HL-60/S4 treated with phorbol 12-myristate 13-acetate at 8.2 ng/mL for 4 days and 3 days (cell line): ENCODE results near the gene ACTMAP.
"Not testable (repeated sequence)": the region's sequence is repeated elsewhere in the genome, so short reads cannot be mapped to it uniquely, and the experiment has no call there.

Source experiments
- in situ Hi-C: fragments of 300-500 bp; cut with MboI; formaldehyde crosslinking; loops from 2 replicates; pipeline ENCODE4 v1.15.0; 2022; ENCODE audit warnings: low sequenced_read_pairs

ACTMAP gene

GRCh38 chr19:40744554-40745401, 5.5 kb downstream of the ACTMAP start:
- in situ Hi-C loops, result no loop called here

DNA sequence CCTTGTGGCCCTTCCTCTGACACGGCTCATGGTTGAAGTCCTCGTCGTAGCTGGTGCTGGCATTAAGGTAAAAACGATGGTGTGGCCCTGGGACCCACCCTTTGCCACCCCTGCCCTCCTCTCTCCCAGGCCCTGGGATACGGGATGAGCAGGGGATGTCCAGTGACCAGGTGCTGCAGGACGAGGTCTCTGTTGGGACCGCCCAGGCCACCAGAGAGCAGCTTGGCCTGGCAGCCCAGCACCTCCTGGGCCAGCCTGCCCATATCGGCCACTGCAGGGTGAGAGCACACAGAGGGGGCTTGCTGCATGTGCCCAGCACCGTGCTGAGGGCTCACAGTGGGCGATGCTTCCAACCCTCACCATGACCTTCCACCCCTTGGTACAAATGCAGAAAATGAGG, 6.4 kb downstream of the ACTMAP start:
- in situ Hi-C loops, result no loop called here

DNA sequence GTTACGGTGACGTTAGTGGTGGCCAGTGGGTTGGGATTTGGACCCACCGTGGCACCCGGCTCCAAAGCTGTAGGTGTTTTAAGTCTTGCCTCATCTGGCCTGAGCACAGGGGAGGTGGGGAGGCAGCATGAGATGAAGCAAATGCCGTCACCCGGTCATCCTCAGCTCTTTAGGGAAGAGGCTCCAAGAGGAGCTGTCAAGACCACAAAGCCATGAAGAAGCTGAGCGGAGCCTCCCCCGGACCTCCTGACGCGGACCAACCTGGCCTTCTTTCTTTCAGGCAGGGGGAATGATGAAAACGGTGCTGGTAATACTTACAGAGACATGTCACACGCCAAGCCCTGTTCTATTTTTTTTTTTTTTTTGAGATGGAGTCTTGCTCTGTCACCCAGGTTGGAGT, 7.4 kb downstream of the ACTMAP start:
- in situ Hi-C loops, result no loop called here

DNA sequence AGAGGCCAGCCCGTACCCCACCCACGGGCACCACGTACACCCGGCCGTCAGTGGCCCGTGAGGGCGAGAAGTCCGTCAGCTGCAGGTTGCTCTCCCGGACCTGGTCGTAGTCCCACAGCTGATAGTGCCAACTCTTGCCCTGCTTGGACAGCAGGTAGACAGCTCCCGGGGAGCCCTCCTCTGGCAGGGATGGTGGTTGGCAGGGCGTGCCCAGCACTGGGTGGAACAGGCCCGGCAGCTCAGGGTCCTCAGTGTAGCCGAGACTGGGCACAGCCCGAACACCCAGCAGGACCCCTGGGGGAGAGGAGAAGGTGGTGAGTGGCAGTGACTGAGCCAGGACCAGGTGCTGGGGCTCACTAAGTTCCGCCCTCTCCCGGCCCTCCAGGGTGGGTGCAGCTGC, 7.8 kb downstream of the ACTMAP start:
- in situ Hi-C loops, result no loop called here

- in situ Hi-C loops, result no loop called here
These were observed 8.5 kb downstream of the ACTMAP start for GRCh38 chr19:40741527-40742390.

GRCh38 chr19:40740747-40741146, 9.5 kb downstream of the ACTMAP start:
- in situ Hi-C loops, result no loop called here

DNA sequence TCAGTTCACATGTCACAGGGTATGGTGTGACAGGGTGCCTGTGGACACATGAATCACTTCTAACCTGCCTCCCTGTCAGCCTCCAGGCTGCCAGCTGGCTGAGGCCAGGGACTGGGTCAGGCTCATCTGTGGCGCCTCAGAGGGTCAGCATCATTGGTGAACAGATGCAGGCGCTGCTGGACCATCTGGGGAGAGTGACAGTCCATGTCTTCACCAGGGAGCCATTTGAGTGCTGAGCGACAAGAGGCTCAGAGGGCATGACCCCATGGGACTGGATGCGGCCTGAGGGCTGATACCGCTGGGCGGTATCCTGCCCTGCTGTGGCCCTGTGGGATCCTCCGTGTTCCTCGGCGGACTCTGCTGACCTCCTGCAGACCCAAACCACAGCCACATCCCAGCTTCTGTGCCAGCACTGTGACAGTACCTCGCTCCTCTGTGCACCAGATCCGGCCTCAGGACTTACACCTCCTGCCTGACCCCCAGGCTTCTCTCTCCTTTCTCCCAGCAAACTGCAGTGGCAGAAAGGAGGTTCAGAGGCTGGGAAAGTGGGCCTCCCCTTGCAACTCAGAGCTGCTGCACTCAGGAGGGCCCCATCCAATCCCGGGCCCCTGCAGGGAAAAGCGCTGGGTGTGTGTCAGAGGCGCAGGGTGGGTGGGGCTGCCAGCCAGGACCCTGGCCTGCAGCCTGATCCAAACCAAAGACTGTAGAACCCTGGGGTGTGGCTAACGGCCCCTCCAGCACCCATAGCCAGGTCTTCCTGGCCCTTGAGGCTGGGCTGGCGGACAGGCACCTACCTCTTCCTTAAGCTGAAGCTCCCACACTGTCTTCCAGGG, 10.2 kb downstream of the ACTMAP start:
- in situ Hi-C loops, result no loop called here

- in situ Hi-C loops, result no loop called here
These were observed 11.0 kb downstream of the ACTMAP start for GRCh38 chr19:40739030-40739839.

- in situ Hi-C loops, result no loop called here
These were observed 13.1 kb downstream of the ACTMAP start for GRCh38 chr19:40737102-40737644.

GRCh38 chr19:40736661-40737060, 13.6 kb downstream of the ACTMAP start:
- in situ Hi-C loops, result no loop called here

GRCh38 chr19:40735013-40735771, 15.1 kb downstream of the ACTMAP start:
- in situ Hi-C loops, result no loop called here

DNA sequence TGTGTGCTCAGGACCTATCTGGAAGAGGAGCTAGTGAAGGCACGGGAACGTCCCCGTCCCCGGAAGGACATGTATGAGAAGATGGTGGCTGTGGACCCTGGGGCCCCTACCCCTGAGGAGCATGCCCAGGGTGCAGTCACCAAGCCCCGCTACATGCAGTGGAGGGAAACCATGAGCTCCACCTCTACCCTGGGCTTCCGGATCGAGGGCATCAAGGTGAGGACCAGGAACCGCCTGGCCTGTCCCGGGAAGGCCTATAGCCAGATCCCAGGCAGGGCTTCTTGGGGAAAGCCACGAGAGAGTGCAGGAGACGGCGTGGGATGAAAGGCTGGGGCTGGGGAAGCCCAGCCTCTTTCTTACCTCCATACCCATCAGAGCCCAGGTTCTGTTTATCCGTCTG, 17.1 kb downstream of the ACTMAP start:
- in situ Hi-C loops, result no loop called here

- in situ Hi-C loops, result not testable (repeated sequence)
These were observed 18.0 kb downstream of the ACTMAP start for GRCh38 chr19:40732304-40732703.

- in situ Hi-C loops, result not testable (repeated sequence)
These were observed 20.2 kb downstream of the ACTMAP start for GRCh38 chr19:40730065-40730464.

DNA sequence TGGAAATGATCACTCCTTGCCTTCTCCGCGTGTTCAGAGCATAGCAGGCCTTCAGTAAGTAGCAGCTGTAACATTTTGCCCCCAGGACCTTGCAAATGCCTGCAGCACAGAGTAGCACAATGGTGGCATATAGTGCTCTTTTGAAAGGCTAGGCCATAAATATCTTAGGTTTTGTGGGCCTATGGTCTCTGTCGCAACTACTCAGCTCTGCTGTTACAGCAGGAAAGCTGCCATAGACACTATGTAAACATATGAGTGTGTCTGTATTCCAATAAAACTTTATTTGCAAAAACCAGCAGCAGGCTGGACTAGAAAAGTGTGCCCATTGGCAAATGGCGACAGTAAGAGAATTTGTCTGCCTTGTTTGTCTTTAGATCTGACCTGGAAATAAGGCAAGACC, 24.0 kb downstream of the ACTMAP start:
- in situ Hi-C loops, result no loop called here

- in situ Hi-C loops, result no loop called here
These were observed 25.4 kb downstream of the ACTMAP start for GRCh38 chr19:40724855-40725254.

- in situ Hi-C loops, result no loop called here
These were observed 26.0 kb downstream of the ACTMAP start for GRCh38 chr19:40724315-40724714.

DNA sequence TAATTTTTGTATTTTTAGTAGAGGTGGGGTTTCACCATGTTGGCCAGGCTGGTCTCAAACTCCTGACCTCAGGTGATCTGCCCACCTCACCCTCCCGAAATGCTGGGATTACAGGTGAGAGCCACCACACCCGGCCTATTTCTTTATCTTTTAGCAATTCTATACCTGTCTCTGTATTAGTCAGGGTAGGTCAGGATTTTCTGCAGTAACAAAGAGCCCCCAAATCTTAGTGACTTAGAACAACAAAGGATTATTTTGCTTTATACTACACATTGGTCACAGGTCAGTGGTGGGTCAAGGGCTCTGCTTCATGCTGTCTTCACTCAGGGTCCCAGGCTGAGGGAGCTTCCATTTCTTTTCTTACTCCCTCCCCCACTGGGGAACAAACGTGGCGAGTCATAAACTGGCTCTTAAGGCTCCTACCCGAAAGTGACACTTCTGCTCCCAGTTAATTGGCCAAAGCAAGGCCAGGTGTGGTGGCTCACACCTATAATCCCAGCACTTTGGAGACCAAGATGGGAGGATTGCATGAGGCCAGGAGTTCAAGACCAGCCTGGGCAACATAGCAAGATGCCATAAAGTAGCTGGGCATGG, 26.5 kb downstream of the ACTMAP start:
- in situ Hi-C loops, result no loop called here
